Testis (tissue), 3 donors: Measurements from ENCODE around the gene TUB. TPM values are rescaled to one million over a fixed set of nuclear protein-coding genes. Genes with fewer than 3 reads are reported as not detected.

ENCODE experiments used
- DNase-seq: peaks from one replicate; pipeline ENCODE4 v3.0.0-alpha.2; 2019
- H3K27ac ChIP-seq, 2 donors: fragments of 200-600 bp; sonication (generic); one replicate each; pipeline ENCODE4 v1.5.1; 2019
- H3K27me3 ChIP-seq: fragments of 200-600 bp; sonication (generic); one replicate; pipeline ENCODE4 v1.5.1; 2019
- H3K36me3 ChIP-seq: fragments of 200-600 bp; sonication (generic); one replicate; pipeline ENCODE4 v1.5.1; 2017; ENCODE audit warnings: low read depth; ENCODE audit errors: missing control alignments
- H3K4me1 ChIP-seq: fragments of 200-600 bp; sonication (generic); one replicate; pipeline ENCODE4 v1.5.1; 2019
- H3K4me3 ChIP-seq, 2 donors: fragments of 200-600 bp; sonication (generic); one replicate each; pipeline ENCODE4 v1.5.1; 2017 to 2019
- H3K9me3 ChIP-seq: fragments of 200-600 bp; sonication (generic); one replicate; pipeline ENCODE4 v1.5.1; 2017
- POLR2A ChIP-seq: fragments of 450-650 bp; IDR thresholded peaks from one replicate; pipeline ENCODE4 v1.6.1; 2017; ENCODE audit warnings: antibody characterized with exemption, mild to moderate bottlenecking, moderate library complexity
- WGBS, 2 donors: methylation state at CpG; one replicate each; pipeline ENCODE4 v1.1.5; 2018; 5-methylcytosine and 5-hydroxymethylcytosine counted together
- intact Hi-C: fragments of 100-400 bp; cut with DNase I; formaldehyde crosslinking; loops from one replicate; pipeline ENCODE4 v1.15.1; 2023; ENCODE audit warnings: low total_unique reads
- polyA plus RNA-seq: library from polyadenylated mRNA; stranded (reverse); fragments of 350-450 nt; fragmentation: Illumina TruSeq; extraction: RNeasy Lipid Tissue Mini Kit (QIAGEN cat#74804); gene quantifications from one replicate; pipeline ENCODE4 v1.2.3, GENCODE V29; 2014; ENCODE audit warnings: low read depth, low replicate concordance; ENCODE audit not compliant: insufficient read depth
- total RNA-seq, 2 donors: library from RNA; depleted of rRNA; stranded (reverse); fragments of >200 nt; gene quantifications; one replicate each; pipeline ENCODE4 v1.2.3, GENCODE V29; 2016
- TF ChIP-seq, protein P1 (sequence below), 3 experiments: fragments of 450-650 bp in 2 of 3; fragments of 200-600 bp in 1 of 3; sonication (generic) in 1 of 3; IDR thresholded peaks; one replicate each; pipeline ENCODE4 v1.5.1; 2016 to 2019; ENCODE audit warnings: antibody characterized with exemption in 3 of 3, mild to moderate bottlenecking in 2 of 3, moderate library complexity in 1 of 3

Gene TUB
- total and polyA plus RNA-seq, 3 donors from 2014 or later, result 8.9 to 16.5 (median 15.6) TPM

DNA sequence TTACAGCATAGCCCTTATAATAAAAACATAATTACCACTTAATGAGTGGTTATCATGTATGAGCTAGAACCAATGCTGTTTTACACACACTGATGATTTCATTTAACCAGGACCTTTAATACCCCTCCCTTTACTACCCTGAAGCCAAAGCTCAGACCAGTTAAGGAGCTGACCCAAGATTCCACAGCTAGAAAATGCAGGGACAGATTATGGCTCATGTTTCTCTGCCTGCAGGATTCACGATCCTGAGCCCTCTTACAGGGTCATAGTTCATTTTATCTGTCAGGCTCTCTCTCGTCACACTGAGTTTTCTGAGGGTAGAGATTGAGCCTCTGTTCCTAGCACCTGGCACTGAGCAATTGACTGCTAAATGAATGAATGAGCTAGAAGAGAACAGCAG is 27.4 kb downstream of the TUB start:
- no peak for DNase-seq
- no peaks in the 10 kb centered on the region for H3K4me1 ChIP-seq
- 70 to 71% methylated on average over 2 of the region's 2 CpGs for WGBS, 2 donors
- H3K4me3 ChIP-seq, result no peak overlapping the region
- no peaks in the 10 kb centered on the region for H3K36me3 ChIP-seq
- no peaks in the 10 kb centered on the region for H3K27me3 ChIP-seq
- no peaks in the 10 kb centered on the region for H3K9me3 ChIP-seq
- intact Hi-C loops, result no loop called here
- H3K27ac ChIP-seq, result no peak overlapping the region
- TF ChIP-seq, protein P1, sequence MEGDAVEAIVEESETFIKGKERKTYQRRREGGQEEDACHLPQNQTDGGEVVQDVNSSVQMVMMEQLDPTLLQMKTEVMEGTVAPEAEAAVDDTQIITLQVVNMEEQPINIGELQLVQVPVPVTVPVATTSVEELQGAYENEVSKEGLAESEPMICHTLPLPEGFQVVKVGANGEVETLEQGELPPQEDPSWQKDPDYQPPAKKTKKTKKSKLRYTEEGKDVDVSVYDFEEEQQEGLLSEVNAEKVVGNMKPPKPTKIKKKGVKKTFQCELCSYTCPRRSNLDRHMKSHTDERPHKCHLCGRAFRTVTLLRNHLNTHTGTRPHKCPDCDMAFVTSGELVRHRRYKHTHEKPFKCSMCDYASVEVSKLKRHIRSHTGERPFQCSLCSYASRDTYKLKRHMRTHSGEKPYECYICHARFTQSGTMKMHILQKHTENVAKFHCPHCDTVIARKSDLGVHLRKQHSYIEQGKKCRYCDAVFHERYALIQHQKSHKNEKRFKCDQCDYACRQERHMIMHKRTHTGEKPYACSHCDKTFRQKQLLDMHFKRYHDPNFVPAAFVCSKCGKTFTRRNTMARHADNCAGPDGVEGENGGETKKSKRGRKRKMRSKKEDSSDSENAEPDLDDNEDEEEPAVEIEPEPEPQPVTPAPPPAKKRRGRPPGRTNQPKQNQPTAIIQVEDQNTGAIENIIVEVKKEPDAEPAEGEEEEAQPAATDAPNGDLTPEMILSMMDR (IDR thresholded peaks at IDR 0.05), result no peak

DNA sequence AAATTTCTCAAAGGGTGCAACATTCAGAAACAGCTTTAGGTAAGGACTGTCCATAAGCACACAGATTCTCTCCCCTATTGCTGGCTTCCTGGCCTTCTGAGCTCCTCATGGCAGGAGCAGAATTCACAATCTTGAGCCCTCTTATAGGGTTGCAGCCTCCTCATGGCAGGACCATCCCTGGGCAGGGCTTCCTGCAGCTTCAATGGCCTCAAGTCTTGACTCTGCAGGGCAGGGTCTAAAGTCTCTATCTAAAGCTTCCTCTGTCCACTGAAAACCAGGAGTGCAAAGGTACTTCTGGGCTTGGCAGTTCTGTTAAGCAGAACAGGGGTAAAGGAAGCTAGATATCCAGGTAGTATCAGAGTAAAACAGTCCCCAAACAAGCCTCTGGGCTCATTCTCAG is 28.7 kb downstream of the TUB start:
- intact Hi-C loops, result no loop called here
- Histone ChIP-seq H3K27ac (no peak overlapping the region), H3K9me3 (no peaks in the 10 kb centered on the region)

DNA sequence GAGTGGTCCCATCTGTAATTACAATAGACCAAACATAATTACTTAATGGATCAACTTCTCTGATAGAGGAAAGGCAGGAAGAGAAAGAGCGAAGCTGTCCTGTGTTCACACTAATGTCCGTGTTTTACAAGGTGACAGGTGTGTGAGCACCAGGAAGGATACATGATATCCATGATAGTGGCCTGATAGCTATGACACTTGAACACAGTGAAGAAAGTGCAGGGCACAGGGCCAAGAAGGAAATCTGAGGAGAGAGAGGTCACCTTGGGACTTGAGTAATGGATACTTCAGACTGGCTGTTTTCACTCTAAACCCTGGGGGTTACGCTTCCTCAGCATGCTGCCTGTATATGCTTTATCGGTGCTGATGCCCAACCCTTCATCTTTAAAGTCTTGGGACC is 29.4 kb downstream of the TUB start:
- intact Hi-C loops, result no loop called here

More for the DNA sequence above, 28.7 kb downstream of the TUB start:
- no peaks in the 10 kb centered on the region for H3K36me3 ChIP-seq
- no peaks in the 10 kb centered on the region for H3K27me3 ChIP-seq
- TF ChIP-seq, protein P1 (IDR thresholded peaks at IDR 0.05), result no peak
- TF ChIP-seq POLR2A, result no peak
- no peaks in the 10 kb centered on the region for H3K4me1 ChIP-seq
- no peak for DNase-seq
- H3K4me3 ChIP-seq, result no peak overlapping the region

DNA sequence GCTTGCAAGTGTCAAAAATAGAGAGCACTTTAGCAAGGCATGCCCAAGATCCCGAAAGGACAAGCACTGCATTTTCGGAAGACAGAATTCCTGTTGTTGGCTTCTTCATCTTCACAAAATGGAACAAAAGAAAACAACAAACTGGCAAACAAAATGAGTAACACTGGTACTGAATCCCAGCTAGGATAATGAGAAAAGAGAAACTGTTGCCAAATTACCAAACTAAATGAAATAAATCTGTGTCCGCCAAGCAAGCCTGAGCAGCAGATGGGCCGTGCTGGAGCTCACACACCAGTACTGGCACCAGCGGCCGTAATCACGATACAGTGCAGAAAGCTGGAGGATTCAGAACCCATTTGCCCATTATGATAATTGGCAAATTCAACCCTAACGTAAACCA is 30.6 kb downstream of the TUB start:
- no peak overlapping the region for H3K27ac ChIP-seq
- no peak overlapping the region for H3K4me3 ChIP-seq
- H3K9me3 ChIP-seq, result no peaks in the 10 kb centered on the region
- no peaks in the 10 kb centered on the region for H3K36me3 ChIP-seq
- H3K4me1 ChIP-seq, result no peaks in the 10 kb centered on the region
- no peak for DNase-seq
- H3K27me3 ChIP-seq, result no peaks in the 10 kb centered on the region
- TF ChIP-seq POLR2A, result no peak
- TF ChIP-seq, protein P1 (IDR thresholded peaks at IDR 0.05), result no peak
- WGBS, 2 donors, result 77 to 80% methylated on average over 8 of the region's 8 CpGs
- intact Hi-C loops, result no loop called here

More for the DNA sequence above, 29.4 kb downstream of the TUB start:
- Histone ChIP-seq H3K27ac (no peak overlapping the region), H3K36me3 (no peaks in the 10 kb centered on the region), H3K4me3 (no peak overlapping the region), H3K4me1 (no peaks in the 10 kb centered on the region), H3K27me3 (no peaks in the 10 kb centered on the region), H3K9me3 (no peaks in the 10 kb centered on the region)
- 95 to 96% methylated on average over 4 of the region's 4 CpGs for WGBS, 2 donors
- no peak for DNase-seq
- no peak for TF ChIP-seq POLR2A
- TF ChIP-seq, protein P1 (IDR thresholded peaks at IDR 0.05), result no peak

DNA sequence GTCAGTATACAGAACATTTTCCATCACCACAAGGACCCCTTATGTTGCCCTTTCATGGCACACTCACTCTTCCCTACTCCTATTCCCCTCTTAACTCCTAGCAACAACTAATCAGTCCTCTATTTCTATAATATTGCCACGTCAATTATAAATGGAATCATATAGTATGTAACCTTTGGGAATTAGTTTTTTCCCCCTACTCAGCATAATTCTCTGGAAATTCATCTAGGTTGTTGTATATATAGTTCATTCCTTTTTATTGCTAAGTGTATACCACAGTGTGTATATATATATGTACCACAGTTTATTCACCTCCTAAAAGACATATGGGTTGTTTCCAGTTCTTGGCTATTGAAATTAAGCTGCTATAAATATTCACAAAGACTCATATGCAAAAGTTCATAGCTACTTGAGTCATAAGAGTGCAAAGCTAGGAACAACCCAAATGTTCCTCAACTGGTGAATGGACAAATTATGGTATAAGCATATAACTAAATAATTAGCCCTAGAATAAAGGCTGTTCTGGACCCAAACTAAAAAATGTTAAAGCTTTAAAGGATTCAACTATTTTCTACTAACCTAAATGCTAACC is 41.3 kb downstream of the TUB start:
- Histone ChIP-seq H3K27me3 (no peaks in the 10 kb centered on the region), H3K36me3 (no peaks in the 10 kb centered on the region), H3K9me3 (no peaks in the 10 kb centered on the region), H3K4me1 (no peaks in the 10 kb centered on the region), H3K27ac (no peak overlapping the region), H3K4me3 (no peak overlapping the region)
- WGBS, 2 donors, result 82 to 96% methylated on average over 1 of the region's 1 CpG
- TF ChIP-seq, protein P1 (IDR thresholded peaks at IDR 0.05), result no peak
- TF ChIP-seq POLR2A, result no peak
- intact Hi-C loops, result no loop called here
- DNase-seq, result no peak
